WTC11 (cell line): ENCODE results near the gene ZNF438. TPM values are rescaled to one million over a fixed set of nuclear protein-coding genes. Genes with fewer than 3 reads are reported as not detected.
A peak's percentile ranks its signal among the peaks of the same experiment; 100 is the strongest.

ENCODE experiments used
- ATAC-seq: fragments of 200-7000 bp; cut with Tn5 transposase; 2 replicates; pipeline ENCODE4 v1.10.0; 2021; ENCODE audit warnings: mild to moderate bottlenecking, moderate library complexity
- CTCF ChIA-PET: fragments of 300-600 bp; sonication (Branson Sonifier 250); formaldehyde crosslinking; loops from one replicate; lab custom pipeline; 2021; ENCODE audit warnings: antibody characterized with exemption; lab: Charles Lee
- POLR2A ChIA-PET: fragments of 350-600 bp; sonication (Branson Sonifier 250); formaldehyde crosslinking; loops from one replicate; lab custom pipeline; 2021; ENCODE audit warnings: antibody characterized with exemption; lab: Charles Lee
- DNase-seq: peaks from one replicate; pipeline ENCODE4 v3.0.0; 2021; ENCODE audit warnings: low spot score
- H3K27ac Mint-ChIP-seq: 2 replicates; pipeline ENCODE4 v1.8.0; 2021; ENCODE audit warnings: mixed read lengths
- H3K27me3 Mint-ChIP-seq: 2 replicates; pipeline ENCODE4 v1.8.0; 2021; ENCODE audit warnings: low read depth, mild to moderate bottlenecking, moderate library complexity, mixed read lengths
- H3K36me3 Mint-ChIP-seq: 2 replicates; pipeline ENCODE4 v1.8.0; 2021; ENCODE audit warnings: mixed read lengths
- H3K4me1 Mint-ChIP-seq: 2 replicates; pipeline ENCODE4 v1.8.0; 2022; ENCODE audit warnings: mixed read lengths
- H3K4me3 Mint-ChIP-seq: 2 replicates; pipeline ENCODE4 v1.8.0; 2021; ENCODE audit warnings: mild to moderate bottlenecking, moderate library complexity, mixed read lengths
- H3K9me3 Mint-ChIP-seq: 2 replicates; pipeline ENCODE4 v1.8.0; 2021; ENCODE audit warnings: mixed read lengths
- ERG ChIP-seq: fragments of 250-450 bp; sonication (Bioruptor Pico); IDR thresholded peaks from 2 replicates; pipeline ENCODE4 v1.8.0; 2021; ENCODE audit warnings: mild to moderate bottlenecking
- ETV6 ChIP-seq: sonication (generic); formaldehyde crosslinking; IDR thresholded peaks from 2 replicates; pipeline ENCODE4 v1.8.1; 2022; ENCODE audit warnings: mild to moderate bottlenecking, missing genetic modification reagents
- FOXK1 ChIP-seq: sonication (generic); formaldehyde crosslinking; IDR thresholded peaks from 2 replicates; pipeline ENCODE4 v1.8.0; 2022; ENCODE audit warnings: mild to moderate bottlenecking, moderate library complexity, missing genetic modification reagents
- GTF2I ChIP-seq: fragments of 250-450 bp; sonication (Bioruptor Pico); conservative IDR thresholded peaks from 2 replicates; pipeline ENCODE4 v1.4.0; 2021; ENCODE audit warnings: mild to moderate bottlenecking
- HMGA2 ChIP-seq: fragments of 250-450 bp; sonication (Bioruptor Pico); IDR thresholded peaks from 2 replicates; pipeline ENCODE4 v1.4.0; 2021; ENCODE audit warnings: mild to moderate bottlenecking, moderate library complexity
- HMGXB4 ChIP-seq: sonication (generic); formaldehyde crosslinking; IDR thresholded peaks from 2 replicates; pipeline ENCODE4 v1.8.1; 2023; ENCODE audit warnings: mild to moderate bottlenecking, moderate library complexity, missing genetic modification reagents
- IRF2 ChIP-seq: sonication (generic); formaldehyde crosslinking; IDR thresholded peaks from 2 replicates; pipeline ENCODE4 v1.8.0; 2022; ENCODE audit warnings: low read depth, missing genetic modification reagents, borderline replicate concordance
- MAX ChIP-seq: sonication (generic); formaldehyde crosslinking; IDR thresholded peaks from 2 replicates; pipeline ENCODE4 v1.8.0; 2022; ENCODE audit warnings: mild to moderate bottlenecking, missing genetic modification reagents
- NR1H2 ChIP-seq: sonication (generic); formaldehyde crosslinking; IDR thresholded peaks from 2 replicates; pipeline ENCODE4 v1.9.0; 2021; ENCODE audit warnings: mild to moderate bottlenecking, moderate library complexity, missing genetic modification reagents
- PRRX2 ChIP-seq: fragments of 250-450 bp; sonication (Bioruptor Pico); IDR thresholded peaks from 2 replicates; pipeline ENCODE4 v1.8.0; 2021; ENCODE audit warnings: mild to moderate bottlenecking
- total RNA-seq: library from RNA; stranded (reverse); gene quantifications from 3 replicates; pipeline ENCODE4 v1.2.3, GENCODE V29; 2021
- TF ChIP-seq, protein P1 (sequence below): sonication (generic); formaldehyde crosslinking; IDR thresholded peaks from 2 replicates; pipeline ENCODE4 v1.8.0; 2022; ENCODE audit warnings: missing genetic modification reagents
- TF ChIP-seq, protein P2 (sequence below): fragments of 250-450 bp; sonication (Bioruptor Pico); IDR thresholded peaks from 2 replicates; pipeline ENCODE4 v1.9.0; 2021; ENCODE audit warnings: mild to moderate bottlenecking
- TF ChIP-seq, protein P3 (sequence below): sonication (generic); formaldehyde crosslinking; IDR thresholded peaks from 2 replicates; pipeline ENCODE4 v1.8.0; 2022; ENCODE audit warnings: mild to moderate bottlenecking, missing genetic modification reagents

The ZNF438 gene
- total RNA-seq, 1 experiment from 2014 or later = 1.9 TPM

GRCh38 chr10:31073996-31074721, 42.5 kb upstream of the ZNF438 start:
- CTCF ChIA-PET = no interaction called here
- ATAC-seq (peak; percentile 72), DNase-seq (no peak)
- Mint-ChIP-seq H3K27ac (peak overlapping the region; percentile 50; the same call in 1 of the 2 replicates), H3K9me3 (peaks cover 10% of the 10 kb centered on the region), H3K27me3 (peaks cover 5% of the 10 kb centered on the region; the same call in 1 of the 2 replicates), H3K4me1 (peaks cover 43% of the 10 kb centered on the region), H3K36me3 (0 out of 2 replicates have a peak, but pooled peaks cover 4% of the 10 kb centered on the region), H3K4me3 (no peak overlapping the region)
- POLR2A ChIA-PET = no interaction called here
- TF ChIP-seq, protein P1, sequence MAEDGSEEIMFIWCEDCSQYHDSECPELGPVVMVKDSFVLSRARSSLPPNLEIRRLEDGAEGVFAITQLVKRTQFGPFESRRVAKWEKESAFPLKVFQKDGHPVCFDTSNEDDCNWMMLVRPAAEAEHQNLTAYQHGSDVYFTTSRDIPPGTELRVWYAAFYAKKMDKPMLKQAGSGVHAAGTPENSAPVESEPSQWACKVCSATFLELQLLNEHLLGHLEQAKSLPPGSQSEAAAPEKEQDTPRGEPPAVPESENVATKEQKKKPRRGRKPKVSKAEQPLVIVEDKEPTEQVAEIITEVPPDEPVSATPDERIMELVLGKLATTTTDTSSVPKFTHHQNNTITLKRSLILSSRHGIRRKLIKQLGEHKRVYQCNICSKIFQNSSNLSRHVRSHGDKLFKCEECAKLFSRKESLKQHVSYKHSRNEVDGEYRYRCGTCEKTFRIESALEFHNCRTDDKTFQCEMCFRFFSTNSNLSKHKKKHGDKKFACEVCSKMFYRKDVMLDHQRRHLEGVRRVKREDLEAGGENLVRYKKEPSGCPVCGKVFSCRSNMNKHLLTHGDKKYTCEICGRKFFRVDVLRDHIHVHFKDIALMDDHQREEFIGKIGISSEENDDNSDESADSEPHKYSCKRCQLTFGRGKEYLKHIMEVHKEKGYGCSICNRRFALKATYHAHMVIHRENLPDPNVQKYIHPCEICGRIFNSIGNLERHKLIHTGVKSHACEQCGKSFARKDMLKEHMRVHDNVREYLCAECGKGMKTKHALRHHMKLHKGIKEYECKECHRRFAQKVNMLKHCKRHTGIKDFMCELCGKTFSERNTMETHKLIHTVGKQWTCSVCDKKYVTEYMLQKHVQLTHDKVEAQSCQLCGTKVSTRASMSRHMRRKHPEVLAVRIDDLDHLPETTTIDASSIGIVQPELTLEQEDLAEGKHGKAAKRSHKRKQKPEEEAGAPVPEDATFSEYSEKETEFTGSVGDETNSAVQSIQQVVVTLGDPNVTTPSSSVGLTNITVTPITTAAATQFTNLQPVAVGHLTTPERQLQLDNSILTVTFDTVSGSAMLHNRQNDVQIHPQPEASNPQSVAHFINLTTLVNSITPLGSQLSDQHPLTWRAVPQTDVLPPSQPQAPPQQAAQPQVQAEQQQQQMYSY (CRISPR knock-in tag) = no peak
- TF ChIP-seq MAX (CRISPR knock-in tag) (no peak), GTF2I (CRISPR knock-in tag) (no peak)
- TF ChIP-seq, protein P2, sequence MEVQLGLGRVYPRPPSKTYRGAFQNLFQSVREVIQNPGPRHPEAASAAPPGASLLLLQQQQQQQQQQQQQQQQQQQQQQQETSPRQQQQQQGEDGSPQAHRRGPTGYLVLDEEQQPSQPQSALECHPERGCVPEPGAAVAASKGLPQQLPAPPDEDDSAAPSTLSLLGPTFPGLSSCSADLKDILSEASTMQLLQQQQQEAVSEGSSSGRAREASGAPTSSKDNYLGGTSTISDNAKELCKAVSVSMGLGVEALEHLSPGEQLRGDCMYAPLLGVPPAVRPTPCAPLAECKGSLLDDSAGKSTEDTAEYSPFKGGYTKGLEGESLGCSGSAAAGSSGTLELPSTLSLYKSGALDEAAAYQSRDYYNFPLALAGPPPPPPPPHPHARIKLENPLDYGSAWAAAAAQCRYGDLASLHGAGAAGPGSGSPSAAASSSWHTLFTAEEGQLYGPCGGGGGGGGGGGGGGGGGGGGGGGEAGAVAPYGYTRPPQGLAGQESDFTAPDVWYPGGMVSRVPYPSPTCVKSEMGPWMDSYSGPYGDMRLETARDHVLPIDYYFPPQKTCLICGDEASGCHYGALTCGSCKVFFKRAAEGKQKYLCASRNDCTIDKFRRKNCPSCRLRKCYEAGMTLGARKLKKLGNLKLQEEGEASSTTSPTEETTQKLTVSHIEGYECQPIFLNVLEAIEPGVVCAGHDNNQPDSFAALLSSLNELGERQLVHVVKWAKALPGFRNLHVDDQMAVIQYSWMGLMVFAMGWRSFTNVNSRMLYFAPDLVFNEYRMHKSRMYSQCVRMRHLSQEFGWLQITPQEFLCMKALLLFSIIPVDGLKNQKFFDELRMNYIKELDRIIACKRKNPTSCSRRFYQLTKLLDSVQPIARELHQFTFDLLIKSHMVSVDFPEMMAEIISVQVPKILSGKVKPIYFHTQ = no peak

- peaks cover 5% of the 10 kb centered on the region; the same call in 1 of the 2 replicates for H3K27me3 Mint-ChIP-seq
- no peak overlapping the region for H3K4me3 Mint-ChIP-seq
- H3K9me3 Mint-ChIP-seq = peaks cover 10% of the 10 kb centered on the region
- ATAC-seq = no peak
- H3K27ac Mint-ChIP-seq = no peak overlapping the region
- no peak for TF ChIP-seq NR1H2 (CRISPR knock-in tag)
- no peak for TF ChIP-seq ETV6
- TF ChIP-seq HMGXB4 (CRISPR knock-in tag) = no peak
- TF ChIP-seq FOXK1 (CRISPR knock-in tag) = no peak
- TF ChIP-seq HMGA2 (CRISPR knock-in tag) = no peak
- TF ChIP-seq IRF2 (CRISPR knock-in tag) = no peak
- no peak for TF ChIP-seq ERG (CRISPR knock-in tag)
- TF ChIP-seq PRRX2 (CRISPR knock-in tag) = no peak
- TF ChIP-seq, protein P3, sequence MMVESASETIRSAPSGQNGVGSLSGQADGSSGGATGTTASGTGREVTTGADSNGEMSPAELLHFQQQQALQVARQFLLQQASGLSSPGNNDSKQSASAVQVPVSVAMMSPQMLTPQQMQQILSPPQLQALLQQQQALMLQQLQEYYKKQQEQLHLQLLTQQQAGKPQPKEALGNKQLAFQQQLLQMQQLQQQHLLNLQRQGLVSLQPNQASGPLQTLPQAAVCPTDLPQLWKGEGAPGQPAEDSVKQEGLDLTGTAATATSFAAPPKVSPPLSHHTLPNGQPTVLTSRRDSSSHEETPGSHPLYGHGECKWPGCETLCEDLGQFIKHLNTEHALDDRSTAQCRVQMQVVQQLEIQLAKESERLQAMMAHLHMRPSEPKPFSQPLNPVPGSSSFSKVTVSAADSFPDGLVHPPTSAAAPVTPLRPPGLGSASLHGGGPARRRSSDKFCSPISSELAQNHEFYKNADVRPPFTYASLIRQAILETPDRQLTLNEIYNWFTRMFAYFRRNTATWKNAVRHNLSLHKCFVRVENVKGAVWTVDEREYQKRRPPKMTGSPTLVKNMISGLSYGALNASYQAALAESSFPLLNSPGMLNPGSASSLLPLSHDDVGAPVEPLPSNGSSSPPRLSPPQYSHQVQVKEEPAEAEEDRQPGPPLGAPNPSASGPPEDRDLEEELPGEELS (CRISPR knock-in tag) = no peak
- TF ChIP-seq, all 79 proteins: peak for 0
- CTCF ChIA-PET = interaction anchor here (1.0 to 1.5 kb wide), 2 partner anchors 10 to 41 kb away, joined by 5 to 6 read pairs; partner anchors contain the start of gene ZNF438
- Mint-ChIP-seq H3K36me3 (0 out of 2 replicates have a peak, but pooled peaks cover 4% of the 10 kb centered on the region), H3K4me1 (peaks cover 43% of the 10 kb centered on the region)
- no peak for DNase-seq
- POLR2A ChIA-PET = interaction anchor here (0.6 to 0.7 kb wide), 2 partner anchors 73 to 318 kb away, joined by 3 to 4 read pairs; no protein-coding TSS in a partner anchor
Observed at GRCh38 chr10:31073211-31073610, 41.5 kb upstream of the ZNF438 start.
